ENCODE results near the gene DNAH7.
"Not testable (repeated sequence)": the region's sequence is repeated elsewhere in the genome, so short reads cannot be mapped to it uniquely, and the experiment has no call there.

The DNAH7 gene

DNA sequence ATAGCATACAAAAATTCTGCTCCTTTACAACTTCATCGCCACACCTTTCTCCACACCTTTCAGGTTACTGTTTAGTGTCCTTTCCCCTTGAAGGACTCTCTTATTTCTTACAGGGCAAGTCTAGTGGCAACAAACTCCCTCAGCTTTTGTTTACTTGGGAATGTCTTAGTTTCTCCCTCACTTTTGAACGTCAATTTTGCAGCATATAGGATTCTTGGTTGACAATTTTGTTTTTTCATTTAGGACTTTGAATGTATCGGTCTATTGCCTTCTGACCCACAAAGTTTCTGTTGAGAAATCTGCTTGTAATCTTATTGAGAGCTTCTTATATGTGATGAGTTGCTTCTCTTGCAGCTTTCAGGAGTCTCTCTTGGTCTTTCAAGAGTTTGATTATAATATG is 368.2 kb downstream of the DNAH7 start:
- no peak for DNase-seq (ENCODE audit: insufficient read length, low spot score)
- FAIRE-seq = no peak
- TF ChIP-seq, protein P1, sequence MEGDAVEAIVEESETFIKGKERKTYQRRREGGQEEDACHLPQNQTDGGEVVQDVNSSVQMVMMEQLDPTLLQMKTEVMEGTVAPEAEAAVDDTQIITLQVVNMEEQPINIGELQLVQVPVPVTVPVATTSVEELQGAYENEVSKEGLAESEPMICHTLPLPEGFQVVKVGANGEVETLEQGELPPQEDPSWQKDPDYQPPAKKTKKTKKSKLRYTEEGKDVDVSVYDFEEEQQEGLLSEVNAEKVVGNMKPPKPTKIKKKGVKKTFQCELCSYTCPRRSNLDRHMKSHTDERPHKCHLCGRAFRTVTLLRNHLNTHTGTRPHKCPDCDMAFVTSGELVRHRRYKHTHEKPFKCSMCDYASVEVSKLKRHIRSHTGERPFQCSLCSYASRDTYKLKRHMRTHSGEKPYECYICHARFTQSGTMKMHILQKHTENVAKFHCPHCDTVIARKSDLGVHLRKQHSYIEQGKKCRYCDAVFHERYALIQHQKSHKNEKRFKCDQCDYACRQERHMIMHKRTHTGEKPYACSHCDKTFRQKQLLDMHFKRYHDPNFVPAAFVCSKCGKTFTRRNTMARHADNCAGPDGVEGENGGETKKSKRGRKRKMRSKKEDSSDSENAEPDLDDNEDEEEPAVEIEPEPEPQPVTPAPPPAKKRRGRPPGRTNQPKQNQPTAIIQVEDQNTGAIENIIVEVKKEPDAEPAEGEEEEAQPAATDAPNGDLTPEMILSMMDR (IDR thresholded peaks at IDR 0.05; ENCODE audit: insufficient read depth, missing control alignments) = no peak

GRCh38 chr2:195697681-195698220 is 370.9 kb downstream of the DNAH7 start:
- no peak for FAIRE-seq
- TF ChIP-seq, protein P1 (IDR thresholded peaks at IDR 0.05; ENCODE audit: insufficient read depth, missing control alignments) = no peak
- no peak for DNase-seq (ENCODE audit: insufficient read length, low spot score)

- DNase-seq (ENCODE audit: insufficient read length, low spot score) (no peak), FAIRE-seq (no peak)
- TF ChIP-seq, protein P1 (IDR thresholded peaks at IDR 0.05; ENCODE audit: insufficient read depth, missing control alignments) = no peak
Measured at GRCh38 chr2:195696012-195696411, 372.6 kb downstream of the DNAH7 start.

DNA sequence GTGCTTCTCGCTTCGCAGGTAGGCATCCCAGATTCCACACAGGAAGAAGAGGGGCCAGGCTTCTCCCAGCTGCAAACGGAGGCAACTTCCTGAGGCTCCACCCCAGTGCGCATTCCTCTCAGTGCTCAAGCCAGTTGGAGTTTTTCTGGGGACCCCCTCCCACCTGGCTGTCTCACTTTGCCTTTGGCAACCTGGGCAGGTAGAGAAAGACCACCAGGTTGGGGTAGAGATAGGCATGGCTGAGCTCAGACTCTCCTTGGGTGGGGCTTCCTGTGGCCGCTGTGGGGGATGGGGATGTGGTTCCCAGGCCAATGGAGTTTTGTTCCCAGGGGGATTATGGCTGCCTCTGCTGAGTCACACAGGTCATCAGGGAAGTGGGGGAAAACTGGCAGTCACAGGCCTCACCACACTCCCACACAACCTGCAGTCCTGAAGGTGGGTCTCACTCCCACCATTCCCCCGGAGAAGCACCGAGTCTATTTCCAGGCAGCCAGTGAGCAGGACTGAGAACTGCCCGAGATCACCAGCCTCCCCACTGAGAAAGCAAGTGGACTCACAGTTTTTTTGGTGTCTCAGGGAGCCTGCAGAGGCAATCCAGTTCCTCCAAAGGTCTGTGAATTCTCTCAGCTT is 373.5 kb downstream of the DNAH7 start:
- TF ChIP-seq, protein P1 (IDR thresholded peaks at IDR 0.05; ENCODE audit: insufficient read depth, missing control alignments) = no peak
- DNase-seq (ENCODE audit: insufficient read length, low spot score) (no peak), FAIRE-seq (no peak)

- DNase-seq (ENCODE audit: insufficient read length, low spot score) = no peak
- no peak for FAIRE-seq
- TF ChIP-seq, protein P1 (IDR thresholded peaks at IDR 0.05; ENCODE audit: insufficient read depth, missing control alignments) = no peak
Measured at GRCh38 chr2:195694553-195694952, 374.1 kb downstream of the DNAH7 start.

DNA sequence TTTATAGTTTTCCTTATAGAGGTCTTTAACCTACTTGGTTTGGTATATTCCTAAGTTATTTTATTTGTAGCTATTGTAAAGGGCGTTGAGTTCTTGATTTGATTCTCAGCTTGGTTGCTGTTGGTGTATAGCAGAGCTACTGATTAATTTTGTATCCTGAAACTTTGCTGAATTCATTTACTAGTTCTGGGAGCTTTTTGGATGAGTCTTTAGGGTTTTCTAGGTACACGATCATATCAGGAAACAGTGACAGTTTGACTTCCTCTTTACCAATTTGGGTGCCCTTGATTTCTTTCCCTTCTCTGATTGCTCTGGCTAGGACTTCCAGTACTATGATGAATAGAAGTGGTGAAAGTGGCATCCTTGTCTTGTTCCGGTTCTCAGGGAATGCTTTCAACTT is 376.1 kb downstream of the DNAH7 start:
- not testable (repeated sequence) for FAIRE-seq; DNase-seq (ENCODE audit: insufficient read length, low spot score)
